Ascending aorta (tissue), 2 donors: ENCODE results near the gene CMTM7. TPM values are rescaled to one million over a fixed set of nuclear protein-coding genes. Genes with fewer than 3 reads are reported as not detected.

Experiments used
- DNase-seq, 2 donors: peaks; one replicate each; pipeline ENCODE4 v3.0.0-alpha.2; 2019; ENCODE audit warnings: low spot score in 2 of 2
- H3K27ac ChIP-seq, 2 donors: fragments of 200-600 bp; sonication (generic); one replicate each; pipeline ENCODE4 v1.5.1; 2016 to 2017; ENCODE audit warnings: mild to moderate bottlenecking in 1 of 2
- H3K27me3 ChIP-seq: fragments of 200-600 bp; sonication (generic); one replicate; pipeline ENCODE4 v1.5.1; 2017
- H3K36me3 ChIP-seq, 2 donors: fragments of 200-600 bp; sonication (generic); one replicate each; pipeline ENCODE4 v1.5.1; 2016
- H3K4me1 ChIP-seq, 2 donors: fragments of 200-600 bp; sonication (generic); one replicate each; pipeline ENCODE4 v1.5.1; 2016 to 2017; ENCODE audit warnings: mild to moderate bottlenecking in 1 of 2
- H3K4me3 ChIP-seq, 2 donors: fragments of 200-600 bp; sonication (generic); one replicate each; pipeline ENCODE4 v1.5.1; 2016 to 2017; ENCODE audit warnings: mild to moderate bottlenecking in 1 of 2
- H3K9me3 ChIP-seq, 2 donors: fragments of 200-600 bp; sonication (generic); one replicate each; pipeline ENCODE4 v1.5.1; 2016
- intact Hi-C: fragments of 100-400 bp; cut with DNase I; formaldehyde crosslinking; loops from one replicate; pipeline ENCODE4 v1.15.1; 2023
- total RNA-seq: library from RNA; depleted of rRNA; stranded (reverse); fragments of >200 nt; gene quantifications from one replicate; pipeline ENCODE4 v1.1.0, GENCODE V29; 2016
- TF ChIP-seq, protein P1 (sequence below), 3 experiments: fragments of 200-600 bp in 2 of 3; fragments of 450-650 bp in 1 of 3; sonication (generic) in 2 of 3; IDR thresholded peaks; one replicate each; pipeline ENCODE4 v1.5.1; 2016 to 2019; ENCODE audit warnings: antibody characterized with exemption in 3 of 3, mild to moderate bottlenecking in 1 of 3, moderate library complexity in 1 of 3

CMTM7 gene
- total RNA-seq, 1 donor from 2014 or later: 21.9 TPM

DNA sequence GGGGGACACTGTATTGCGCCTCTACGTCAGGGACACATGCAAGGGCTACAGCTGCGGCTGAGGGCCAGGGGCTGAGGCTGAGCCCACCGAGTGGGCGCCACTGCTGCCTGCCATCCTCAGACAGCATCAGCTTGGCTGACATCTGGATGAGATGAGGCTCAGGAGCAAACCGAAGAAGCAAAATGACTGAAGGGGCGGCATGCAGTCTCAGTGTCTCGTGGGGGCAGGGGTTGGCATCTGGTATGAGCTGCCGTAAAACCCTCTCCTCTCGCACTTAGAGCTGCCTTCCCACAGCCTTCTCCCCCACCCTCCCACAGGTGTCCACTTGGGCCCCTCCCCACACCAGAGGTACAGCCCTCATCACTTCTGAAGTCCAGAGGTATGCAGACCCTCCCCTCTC is 24.2 kb upstream of the CMTM7 start:
- no peaks in the 10 kb centered on the region for H3K9me3 ChIP-seq
- H3K27me3 ChIP-seq: no peaks in the 10 kb centered on the region
- H3K4me3 ChIP-seq: no peak overlapping the region
- intact Hi-C loops: no loop called here
- no peaks in the 10 kb centered on the region for H3K4me1 ChIP-seq
- TF ChIP-seq, protein P1, sequence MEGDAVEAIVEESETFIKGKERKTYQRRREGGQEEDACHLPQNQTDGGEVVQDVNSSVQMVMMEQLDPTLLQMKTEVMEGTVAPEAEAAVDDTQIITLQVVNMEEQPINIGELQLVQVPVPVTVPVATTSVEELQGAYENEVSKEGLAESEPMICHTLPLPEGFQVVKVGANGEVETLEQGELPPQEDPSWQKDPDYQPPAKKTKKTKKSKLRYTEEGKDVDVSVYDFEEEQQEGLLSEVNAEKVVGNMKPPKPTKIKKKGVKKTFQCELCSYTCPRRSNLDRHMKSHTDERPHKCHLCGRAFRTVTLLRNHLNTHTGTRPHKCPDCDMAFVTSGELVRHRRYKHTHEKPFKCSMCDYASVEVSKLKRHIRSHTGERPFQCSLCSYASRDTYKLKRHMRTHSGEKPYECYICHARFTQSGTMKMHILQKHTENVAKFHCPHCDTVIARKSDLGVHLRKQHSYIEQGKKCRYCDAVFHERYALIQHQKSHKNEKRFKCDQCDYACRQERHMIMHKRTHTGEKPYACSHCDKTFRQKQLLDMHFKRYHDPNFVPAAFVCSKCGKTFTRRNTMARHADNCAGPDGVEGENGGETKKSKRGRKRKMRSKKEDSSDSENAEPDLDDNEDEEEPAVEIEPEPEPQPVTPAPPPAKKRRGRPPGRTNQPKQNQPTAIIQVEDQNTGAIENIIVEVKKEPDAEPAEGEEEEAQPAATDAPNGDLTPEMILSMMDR (IDR thresholded peaks at IDR 0.05): no peak
- H3K36me3 ChIP-seq: no peaks in the 10 kb centered on the region
- DNase-seq: no peak
- no peak overlapping the region for H3K27ac ChIP-seq

DNA sequence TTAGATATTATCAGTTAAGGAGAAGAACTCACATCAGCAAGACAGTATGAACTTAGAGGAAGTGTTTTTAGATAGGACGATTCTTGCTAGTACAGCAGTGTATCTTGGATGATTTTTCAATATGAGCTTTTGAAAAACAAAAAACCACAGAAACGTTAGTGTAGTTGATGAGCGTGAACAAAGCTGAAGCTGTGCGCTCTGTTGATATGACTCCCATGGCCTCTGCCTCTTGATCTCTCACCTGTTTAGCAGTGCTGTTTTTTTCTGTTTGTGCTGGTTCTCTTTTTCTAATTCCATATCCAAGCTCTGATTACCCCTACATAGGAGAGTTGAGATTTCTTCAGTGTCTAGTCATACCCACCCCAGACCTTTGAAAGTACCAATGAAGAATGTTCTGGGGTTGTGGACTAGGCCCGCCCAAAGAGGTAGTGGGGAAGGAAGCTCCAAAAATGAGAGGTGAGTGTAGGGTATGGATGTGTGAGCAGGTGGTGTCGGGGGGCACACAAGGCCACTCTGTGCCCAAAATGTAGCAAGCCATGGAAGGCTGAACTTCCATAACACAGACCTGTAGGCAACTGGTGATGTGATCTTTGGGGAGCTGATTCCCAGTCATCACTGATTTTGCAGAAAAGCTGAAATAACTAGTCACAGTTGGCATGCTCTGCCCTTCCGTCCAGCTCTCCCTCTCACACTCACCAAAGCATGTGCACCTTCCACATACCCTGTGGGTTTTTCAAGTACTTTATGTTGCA is 20.0 kb upstream of the CMTM7 start:
- no peaks in the 10 kb centered on the region for H3K9me3 ChIP-seq
- intact Hi-C loops: loop anchor here (10.0 kb wide), 1 partner anchor 293 kb away; no protein-coding TSS in a partner anchor
- DNase-seq: no peak
- H3K4me1 ChIP-seq: no peaks in the 10 kb centered on the region
- TF ChIP-seq, protein P1 (IDR thresholded peaks at IDR 0.05): no peak
- no peak overlapping the region for H3K4me3 ChIP-seq
- H3K27ac ChIP-seq: no peak overlapping the region
- H3K27me3 ChIP-seq: no peaks in the 10 kb centered on the region
- H3K36me3 ChIP-seq: no peaks in the 10 kb centered on the region

DNA sequence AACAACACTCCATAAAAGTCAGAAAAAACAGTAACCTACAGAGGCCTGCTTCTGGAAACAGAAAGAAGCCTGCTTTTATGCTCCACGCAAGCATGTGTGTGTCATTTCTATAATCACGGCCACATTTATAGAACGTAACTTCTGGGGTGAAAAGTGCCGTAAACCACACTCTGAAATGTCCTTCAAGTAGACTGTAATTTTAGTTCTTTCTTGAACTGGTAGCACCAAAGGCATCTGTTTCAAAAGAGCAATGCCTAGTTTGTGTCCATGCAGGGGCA is 19.5 kb upstream of the CMTM7 start:
- Histone ChIP-seq H3K27ac (no peak overlapping the region), H3K27me3 (no peaks in the 10 kb centered on the region), H3K9me3 (no peaks in the 10 kb centered on the region), H3K36me3 (no peaks in the 10 kb centered on the region), H3K4me1 (no peaks in the 10 kb centered on the region), H3K4me3 (no peak overlapping the region)
- intact Hi-C loops: loop anchor here (10.0 kb wide), 1 partner anchor 293 kb away; no protein-coding TSS in a partner anchor
- DNase-seq: no peak
- TF ChIP-seq, protein P1 (IDR thresholded peaks at IDR 0.05): no peak

DNA sequence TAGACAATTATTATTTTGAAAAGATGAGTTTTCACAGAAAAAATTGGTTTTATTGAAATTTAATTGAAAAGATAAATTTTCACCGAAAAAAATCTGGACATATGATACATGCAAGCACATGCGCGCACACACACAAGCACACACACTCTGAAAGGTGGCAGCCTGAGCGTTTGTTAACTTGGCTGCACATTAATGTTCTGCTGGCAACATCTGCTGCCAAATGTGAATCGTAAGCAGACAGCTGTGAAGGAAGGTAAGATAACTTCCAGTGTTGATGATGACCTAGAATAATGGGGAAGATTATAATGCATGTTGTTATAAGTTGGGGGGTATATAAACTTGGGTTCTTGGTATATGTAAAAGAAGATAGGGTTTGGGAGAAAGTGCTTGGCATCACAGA is 18.4 kb upstream of the CMTM7 start:
- Histone ChIP-seq H3K27ac (no peak overlapping the region), H3K4me1 (no peaks in the 10 kb centered on the region), H3K9me3 (no peaks in the 10 kb centered on the region), H3K27me3 (no peaks in the 10 kb centered on the region), H3K36me3 (no peaks in the 10 kb centered on the region), H3K4me3 (no peak overlapping the region)
- intact Hi-C loops: loop anchor here (10.0 kb wide), 1 partner anchor 292 kb away; no protein-coding TSS in a partner anchor
- TF ChIP-seq, protein P1 (IDR thresholded peaks at IDR 0.05): no peak
- no peak for DNase-seq

DNA sequence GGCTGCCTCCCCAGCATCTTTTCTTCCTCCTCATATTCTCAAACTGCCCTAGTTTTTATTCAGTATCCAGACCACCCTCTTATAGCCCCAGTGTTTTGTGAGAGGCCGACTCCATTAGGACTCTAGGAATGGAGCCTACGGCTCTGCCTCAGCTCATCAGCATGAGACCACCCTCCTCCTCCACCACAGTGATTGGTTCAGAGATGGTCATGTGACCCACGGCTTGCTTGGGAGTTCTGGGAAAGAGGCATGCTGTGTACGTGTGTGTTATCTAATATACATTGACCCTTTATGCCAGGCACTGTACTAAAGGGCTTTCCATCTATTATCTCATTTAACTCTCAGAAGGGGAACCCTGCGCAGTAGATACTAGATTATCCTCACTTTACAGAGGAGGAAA is 17.8 kb upstream of the CMTM7 start:
- no peaks in the 10 kb centered on the region for H3K9me3 ChIP-seq
- no peak for DNase-seq
- no peaks in the 10 kb centered on the region for H3K27me3 ChIP-seq
- H3K4me1 ChIP-seq: no peaks in the 10 kb centered on the region
- no peak overlapping the region for H3K27ac ChIP-seq
- H3K36me3 ChIP-seq: no peaks in the 10 kb centered on the region
- H3K4me3 ChIP-seq: no peak overlapping the region
- TF ChIP-seq, protein P1 (IDR thresholded peaks at IDR 0.05): no peak
- intact Hi-C loops: loop anchor here (10.0 kb wide), 1 partner anchor 291 kb away; no protein-coding TSS in a partner anchor
